DMS114 treated with DMSO at 0.1 percent for 48 hours (cell line): ENCODE data around the gene ADAMTS1.

Experiments used
- DNase-seq: peaks from one replicate; lab custom pipeline; 2025; ENCODE audit not compliant: unreplicated experiment; lab: John Stamatoyannopoulos, UW

Gene ADAMTS1

GRCh38 chr21:26814386-26814785, 30.8 kb downstream of the ADAMTS1 start:
- DNase-seq, result no peak

- DNase-seq, result no peak
Measured at GRCh38 chr21:26813426-26813998, 31.7 kb downstream of the ADAMTS1 start.

GRCh38 chr21:26812173-26812572, 33.0 kb downstream of the ADAMTS1 start:
- DNase-seq, result no peak

- DNase-seq, result no peak
Measured at GRCh38 chr21:26811482-26811881, 33.7 kb downstream of the ADAMTS1 start.

GRCh38 chr21:26810676-26811415, 34.4 kb downstream of the ADAMTS1 start:
- DNase-seq, result no peak

GRCh38 chr21:26810266-26810665, 34.9 kb downstream of the ADAMTS1 start:
- DNase-seq, result no peak

- DNase-seq, result no peak
Measured at GRCh38 chr21:26809745-26810144, 35.5 kb downstream of the ADAMTS1 start.

GRCh38 chr21:26806801-26807295, 38.4 kb downstream of the ADAMTS1 start:
- DNase-seq, result no peak

GRCh38 chr21:26804895-26805609, 40.2 kb downstream of the ADAMTS1 start:
- no peak for DNase-seq

GRCh38 chr21:26801498-26801897, 43.7 kb downstream of the ADAMTS1 start:
- no peak for DNase-seq

GRCh38 chr21:26800970-26801431, 44.2 kb downstream of the ADAMTS1 start:
- no peak for DNase-seq

- no peak for DNase-seq
Measured at GRCh38 chr21:26800455-26800854, 44.8 kb downstream of the ADAMTS1 start.

GRCh38 chr21:26800001-26800400, 45.2 kb downstream of the ADAMTS1 start:
- DNase-seq, result no peak

- DNase-seq, result no peak
Measured at GRCh38 chr21:26798856-26799751, 46.1 kb downstream of the ADAMTS1 start.

- no peak for DNase-seq
Measured at GRCh38 chr21:26797878-26798456, 47.2 kb downstream of the ADAMTS1 start.

- no peak for DNase-seq
Measured at GRCh38 chr21:26795866-26796329, 49.3 kb downstream of the ADAMTS1 start.

GRCh38 chr21:26795412-26795805, 49.8 kb downstream of the ADAMTS1 start:
- DNase-seq, result no peak

GRCh38 chr21:26794597-26795411, 50.4 kb downstream of the ADAMTS1 start:
- no peak for DNase-seq

GRCh38 chr21:26790296-26790695, 54.9 kb downstream of the ADAMTS1 start:
- no peak for DNase-seq

- no peak for DNase-seq
Measured at GRCh38 chr21:26788790-26789189, 56.4 kb downstream of the ADAMTS1 start.
